ENCODE measurements around the gene OR2G2. TPM values are rescaled to one million over a fixed set of nuclear protein-coding genes. Genes with fewer than 3 reads are reported as not detected.

Gene OR2G2
- total RNA-seq, 1 experiment from 2014 or later, result not detected

- CTCF ChIA-PET, result no interaction called here
- no peak overlapping the region for H3K4me3 ChIP-seq (replicated peaks in 1 of 2; ENCODE audit: low read depth in 1 of 2, low read length in 2 of 2)
- no peaks in the 10 kb centered on the region for H3K4me1 ChIP-seq (ENCODE audit: control insufficient read depth in 1 of 2, insufficient read depth in 2 of 2, low read length in 2 of 2)
- H3K36me3 ChIP-seq (ENCODE audit: control insufficient read depth in 1 of 2, insufficient read depth in 2 of 2, low read length in 2 of 2), result no peaks in the 10 kb centered on the region
- no peak for ATAC-seq
- no peak overlapping the region for H3K27ac ChIP-seq (ENCODE audit: low read depth, low read length)
- H2AFZ ChIP-seq (ENCODE audit: low read depth, low read length, poor library complexity, severe bottlenecking), result no peak overlapping the region
- H3K79me2 ChIP-seq (ENCODE audit: insufficient read depth, low read length), result no peaks in the 10 kb centered on the region
- no peak overlapping the region for H3K9ac ChIP-seq (ENCODE audit: low read length)
- RAD21 ChIA-PET (ENCODE audit: low non-redundant PET in 1 of 2, low total read pairs in 2 of 2, uncharacterized antibody in 2 of 2, unreplicated experiment in 2 of 2), result no interaction called here
- intact Hi-C loops (cut with micrococcal nuclease), result no loop called here
- no peak for DNase-seq (ENCODE audit: low read depth, low spot score)
- peaks cover 0 to 3% of the 10 kb centered on the region in 2 experiments; a peak in 1 of 4 replicates for H3K9me3 ChIP-seq (ENCODE audit: control insufficient read depth in 1 of 2, insufficient read depth in 1 of 2, low read depth in 1 of 2, low read length in 2 of 2)
- H4K20me1 ChIP-seq (ENCODE audit: insufficient read depth), result no peaks in the 10 kb centered on the region
- no TSS peak for BruUV-seq (replicated peaks)
- POLR2A ChIA-PET, result no interaction called here
- no peaks in the 10 kb centered on the region for H3K9me2 ChIP-seq (ENCODE audit: insufficient read depth)
- H3K27me3 ChIP-seq (ENCODE audit: insufficient read depth, low read length), result no peaks in the 10 kb centered on the region
- no peak overlapping the region for H3K4me2 ChIP-seq (ENCODE audit: low read length)
- no peak for TF ChIP-seq CBX3 (IDR thresholded peaks at IDR 0.05; ENCODE audit: low read depth)
These were observed 50.6 kb downstream of the OR2G2 start for GRCh38 chr1:247638781-247639180.

Other genes with a start within 250 kb of the OR2G2 start
- not detected for gene NLRP3, start 172.2 kb upstream of the OR2G2 start, total RNA-seq (2021; ENCODE audit: unreplicated experiment)
- gene OR2B11, start 130.3 kb upstream of the OR2G2 start, total RNA-seq (2021; ENCODE audit: unreplicated experiment), result not detected
- not detected for gene OR2C3, start 51.9 kb upstream of the OR2G2 start, total RNA-seq (2021; ENCODE audit: unreplicated experiment)
- gene GCSAML, start 39.2 kb upstream of the OR2G2 start, total RNA-seq (2021; ENCODE audit: unreplicated experiment), result not detected
- gene OR2G3, start 17.2 kb downstream of the OR2G2 start, total RNA-seq (2021; ENCODE audit: unreplicated experiment), result not detected
- gene OR13G1, start 91.4 kb downstream of the OR2G2 start, total RNA-seq (2021; ENCODE audit: unreplicated experiment), result not detected
- not detected for gene OR6F1, start 128.3 kb downstream of the OR2G2 start, total RNA-seq (2021; ENCODE audit: unreplicated experiment)
- gene OR14K1, start 150.3 kb downstream of the OR2G2 start, total RNA-seq (2021; ENCODE audit: unreplicated experiment), result not detected
- gene OR14A2, start 159.8 kb downstream of the OR2G2 start, total RNA-seq (2021; ENCODE audit: unreplicated experiment), result not detected
- gene OR1C1, start 172.2 kb downstream of the OR2G2 start, total RNA-seq (2021; ENCODE audit: unreplicated experiment), result not detected
- gene OR14A16, start 235.8 kb downstream of the OR2G2 start, total RNA-seq (2021; ENCODE audit: unreplicated experiment), result not detected